Gastroesophageal sphincter (tissue), 4 donors: Measurements from ENCODE around the gene MSMB. TPM values are rescaled to one million over a fixed set of nuclear protein-coding genes. Genes with fewer than 3 reads are reported as not detected.

Source experiments
- ATAC-seq: fragments of 150-250 bp; one replicate; pipeline ENCODE4 v1.9.1; 2016; ENCODE audit warnings: mild to moderate bottlenecking, moderate library complexity
- H3K27ac ChIP-seq, 4 donors: fragments of 200-600 bp; sonication (generic) in 3 of 4; 1 replicate in 3 of 4; 2 replicates in 1 of 4; pipeline ENCODE4 v1.5.1; 2016 to 2019
- H3K27me3 ChIP-seq: fragments of 200-600 bp; sonication (generic); one replicate; pipeline ENCODE4 v1.5.1; 2019
- H3K36me3 ChIP-seq, 2 donors: fragments of 200-600 bp; sonication (generic); one replicate each; pipeline ENCODE4 v1.5.1; 2019; ENCODE audit warnings: control low read depth in 1 of 2
- H3K4me1 ChIP-seq, 3 donors: fragments of 200-600 bp; sonication (generic); 1 replicate in 2 of 3; 2 replicates in 1 of 3; pipeline ENCODE4 v1.5.1; 2016 to 2019; ENCODE audit warnings: control low read depth in 2 of 3
- H3K4me3 ChIP-seq, 2 donors: fragments of 200-600 bp; sonication (generic); one replicate each; pipeline ENCODE4 v1.5.1; 2019; ENCODE audit warnings: mild to moderate bottlenecking in 1 of 2, moderate library complexity in 1 of 2
- H3K9me3 ChIP-seq, 3 donors: fragments of 200-600 bp; sonication (generic); one replicate each; pipeline ENCODE4 v1.5.1; 2017 to 2019; ENCODE audit warnings: control low read depth in 2 of 3
- EP300 ChIP-seq: sonication (generic); formaldehyde crosslinking; IDR thresholded peaks from one replicate; pipeline ENCODE4 v1.6.1; 2017; ENCODE audit warnings: antibody characterized with exemption, mild to moderate bottlenecking
- POLR2A ChIP-seq, 2 donors: fragments of 450-650 bp; IDR thresholded peaks; one replicate each; pipeline ENCODE4 v1.6.1; 2017; ENCODE audit warnings: antibody characterized with exemption in 2 of 2, mild to moderate bottlenecking in 2 of 2, moderate library complexity in 1 of 2
- POLR2AphosphoS5 ChIP-seq: sonication (generic); formaldehyde crosslinking; IDR thresholded peaks from one replicate; pipeline ENCODE4 v1.6.1; 2017; ENCODE audit warnings: antibody characterized with exemption
- WGBS, 2 donors: methylation state at CpG; one replicate each; pipeline ENCODE4 v1.1.5; 2018; ENCODE audit warnings: low coverage in 1 of 2; 5-methylcytosine and 5-hydroxymethylcytosine counted together
- total RNA-seq, 4 donors: library from RNA; depleted of rRNA; stranded (reverse); fragments of >200 nt; gene quantifications; one replicate each; pipeline ENCODE4 v1.1.0, GENCODE V29; 2016
- TF ChIP-seq, protein P1 (sequence below), 4 experiments: fragments of 200-600 bp in 2 of 4; fragments of 450-650 bp in 2 of 4; sonication (generic) in 1 of 4; IDR thresholded peaks; one replicate each; pipeline ENCODE4 v1.5.1; 2017 to 2019; ENCODE audit warnings: antibody characterized with exemption in 4 of 4, mild to moderate bottlenecking in 2 of 4, moderate library complexity in 2 of 4

MSMB gene
- total RNA-seq, 4 donors from 2014 or later = 5.7 TPM; not detected in 3

DNA sequence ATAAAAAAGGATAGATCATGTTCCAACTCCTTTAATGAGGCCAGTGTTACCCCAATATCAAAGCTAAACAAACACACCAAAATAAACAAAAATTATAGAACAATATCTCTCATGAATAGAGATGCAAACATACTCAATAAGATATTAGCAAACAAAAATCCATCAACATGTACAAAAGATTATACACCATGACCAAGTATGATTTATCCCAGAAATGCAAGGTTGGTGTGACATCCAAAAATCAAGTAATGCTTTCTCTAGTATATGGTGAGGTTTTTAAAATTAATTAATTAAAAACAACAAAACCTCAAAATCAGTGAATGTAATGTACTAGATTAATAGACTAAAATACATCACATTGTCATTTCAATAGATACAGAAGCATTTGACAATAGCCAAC lies 11.0 kb upstream of the MSMB start:
- peaks cover 0 to 10% (median 0%) of the 10 kb centered on the region in 3 donors for H3K9me3 ChIP-seq
- H3K27me3 ChIP-seq = no peaks in the 10 kb centered on the region
- no peak for ATAC-seq
- no peak overlapping the region for H3K27ac ChIP-seq
- no peaks in the 10 kb centered on the region for H3K36me3 ChIP-seq
- TF ChIP-seq EP300 = no peak
- TF ChIP-seq, protein P1, sequence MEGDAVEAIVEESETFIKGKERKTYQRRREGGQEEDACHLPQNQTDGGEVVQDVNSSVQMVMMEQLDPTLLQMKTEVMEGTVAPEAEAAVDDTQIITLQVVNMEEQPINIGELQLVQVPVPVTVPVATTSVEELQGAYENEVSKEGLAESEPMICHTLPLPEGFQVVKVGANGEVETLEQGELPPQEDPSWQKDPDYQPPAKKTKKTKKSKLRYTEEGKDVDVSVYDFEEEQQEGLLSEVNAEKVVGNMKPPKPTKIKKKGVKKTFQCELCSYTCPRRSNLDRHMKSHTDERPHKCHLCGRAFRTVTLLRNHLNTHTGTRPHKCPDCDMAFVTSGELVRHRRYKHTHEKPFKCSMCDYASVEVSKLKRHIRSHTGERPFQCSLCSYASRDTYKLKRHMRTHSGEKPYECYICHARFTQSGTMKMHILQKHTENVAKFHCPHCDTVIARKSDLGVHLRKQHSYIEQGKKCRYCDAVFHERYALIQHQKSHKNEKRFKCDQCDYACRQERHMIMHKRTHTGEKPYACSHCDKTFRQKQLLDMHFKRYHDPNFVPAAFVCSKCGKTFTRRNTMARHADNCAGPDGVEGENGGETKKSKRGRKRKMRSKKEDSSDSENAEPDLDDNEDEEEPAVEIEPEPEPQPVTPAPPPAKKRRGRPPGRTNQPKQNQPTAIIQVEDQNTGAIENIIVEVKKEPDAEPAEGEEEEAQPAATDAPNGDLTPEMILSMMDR (IDR thresholded peaks at IDR 0.05) = no peak
- TF ChIP-seq POLR2A (IDR thresholded peaks at IDR 0.05) = no peak
- no peak for TF ChIP-seq POLR2AphosphoS5
- H3K4me1 ChIP-seq = no peaks in the 10 kb centered on the region
- no peak overlapping the region for H3K4me3 ChIP-seq

DNA sequence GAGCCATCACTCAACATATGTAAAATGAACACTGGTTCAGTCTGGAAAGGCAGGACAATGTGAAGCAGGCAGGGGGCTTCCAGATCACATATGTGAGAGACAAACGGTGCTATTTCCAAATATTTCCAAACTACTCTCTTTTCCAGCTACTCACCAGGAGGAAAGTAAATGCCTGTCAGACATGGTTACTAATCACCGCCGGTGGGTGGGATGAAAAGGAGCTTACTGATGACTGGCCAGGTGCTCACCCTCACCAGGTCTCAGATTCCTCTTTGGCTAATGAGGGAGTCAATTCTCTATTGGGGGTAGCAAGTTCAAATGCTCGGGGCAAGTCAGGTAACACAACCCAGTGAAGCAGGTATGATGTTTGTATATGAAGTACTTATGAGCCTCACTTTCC lies 9.7 kb upstream of the MSMB start:
- no peaks in the 10 kb centered on the region for H3K27me3 ChIP-seq
- no peak overlapping the region for H3K27ac ChIP-seq
- no peak for ATAC-seq
- H3K9me3 ChIP-seq = peaks cover 0 to 10% (median 0%) of the 10 kb centered on the region in 3 donors
- H3K36me3 ChIP-seq = no peaks in the 10 kb centered on the region
- WGBS, 2 donors = 45 to 100% methylated on average over 1 to 2 of the region's 4 CpGs
- H3K4me1 ChIP-seq = no peaks in the 10 kb centered on the region
- TF ChIP-seq POLR2AphosphoS5 = no peak
- TF ChIP-seq EP300 = no peak
- no peak for TF ChIP-seq POLR2A (IDR thresholded peaks at IDR 0.05)
- TF ChIP-seq, protein P1 (IDR thresholded peaks at IDR 0.05) = no peak
- H3K4me3 ChIP-seq = no peak overlapping the region

DNA sequence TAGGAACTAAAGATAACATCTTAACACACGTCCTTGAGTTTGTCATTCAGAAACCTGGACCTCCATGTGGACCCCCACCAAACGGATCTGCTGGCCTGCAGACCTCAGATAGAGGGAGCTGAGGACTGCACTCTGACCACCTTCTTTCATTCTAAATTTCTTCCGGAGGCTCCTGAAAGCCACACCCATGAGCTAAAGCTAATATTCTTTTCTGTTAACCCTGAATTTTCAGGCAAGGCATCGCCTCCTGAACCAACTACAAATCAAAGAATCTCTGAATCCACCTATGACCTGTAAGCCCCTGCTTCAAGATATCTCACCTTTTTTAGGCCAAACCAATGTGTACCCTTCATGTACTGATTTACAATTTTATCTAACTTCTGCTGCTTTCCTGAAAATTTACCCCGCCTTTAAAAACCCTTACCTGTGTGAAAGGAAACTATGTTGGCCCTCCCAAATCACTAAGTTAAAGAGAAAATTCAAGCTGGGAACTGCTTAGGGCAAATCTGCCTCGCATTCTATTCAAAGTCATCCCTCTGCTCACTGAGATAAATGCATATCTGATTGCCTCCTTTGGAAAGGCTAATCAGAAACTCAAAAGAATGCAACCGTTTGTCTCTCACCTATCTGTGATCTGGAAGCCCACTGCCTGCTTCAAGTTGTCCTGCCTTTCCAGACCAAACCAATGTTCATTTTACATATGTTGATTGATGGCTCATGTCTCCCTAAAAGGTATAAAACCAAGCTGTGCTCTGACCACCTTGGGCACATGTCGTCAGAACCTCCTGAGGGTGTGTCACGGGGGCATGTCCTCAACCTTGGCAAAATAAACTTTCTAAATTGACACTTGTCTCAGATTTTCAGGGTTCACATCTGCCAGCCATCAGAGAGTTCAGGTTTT lies 7.7 kb upstream of the MSMB start:
- Histone ChIP-seq H3K27ac (no peak overlapping the region), H3K4me3 (no peak overlapping the region), H3K4me1 (no peaks in the 10 kb centered on the region), H3K36me3 (no peaks in the 10 kb centered on the region), H3K9me3 (peaks cover 0 to 10% (median 0%) of the 10 kb centered on the region in 3 donors), H3K27me3 (peaks cover 7% of the 10 kb centered on the region)
- ATAC-seq = no peak
- TF ChIP-seq, protein P1 (IDR thresholded peaks at IDR 0.05) = no peak
- TF ChIP-seq POLR2A (IDR thresholded peaks at IDR 0.05) (no peak), POLR2AphosphoS5 (no peak), EP300 (no peak)
- WGBS, 2 donors = 40 to 42% methylated on average over 7 to 8 of the region's 9 CpGs

DNA sequence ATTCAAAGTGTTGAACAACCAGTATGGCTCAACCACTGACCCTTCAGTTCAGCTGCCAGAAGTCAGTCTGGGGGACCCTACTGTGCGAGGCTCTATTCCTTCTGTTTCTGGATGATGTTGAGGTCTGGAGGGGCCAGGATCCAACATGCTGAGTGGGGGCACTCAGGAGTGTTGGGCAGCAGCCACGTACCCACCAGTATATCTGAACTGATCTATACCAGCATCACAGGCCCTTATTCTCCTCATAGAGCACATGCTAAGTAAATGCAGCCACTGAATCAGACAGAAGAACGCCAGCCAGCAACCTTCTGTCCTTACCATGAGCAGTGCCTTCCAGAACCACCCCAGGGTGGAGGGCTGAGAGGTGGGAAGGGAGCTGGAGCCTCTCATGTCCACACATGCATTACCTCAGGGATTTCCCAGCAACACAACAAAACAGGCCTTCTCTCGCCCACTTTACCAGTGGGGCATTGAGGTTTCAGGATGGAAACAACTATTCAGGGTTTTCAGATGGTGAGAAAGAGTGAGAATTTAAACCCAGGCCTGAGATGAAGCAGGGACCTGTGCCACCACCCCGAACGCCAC lies 6.8 kb upstream of the MSMB start:
- peaks cover 0 to 7% (median 0%) of the 10 kb centered on the region in 3 donors for H3K9me3 ChIP-seq
- peaks cover 15% of the 10 kb centered on the region for H3K27me3 ChIP-seq
- no peaks in the 10 kb centered on the region for H3K36me3 ChIP-seq
- ATAC-seq = no peak
- no peak for TF ChIP-seq EP300
- TF ChIP-seq POLR2AphosphoS5 = no peak
- TF ChIP-seq, protein P1 (IDR thresholded peaks at IDR 0.05) = no peak
- no peak for TF ChIP-seq POLR2A (IDR thresholded peaks at IDR 0.05)
- H3K4me1 ChIP-seq = no peaks in the 10 kb centered on the region
- H3K27ac ChIP-seq = no peak overlapping the region
- 75 to 89% methylated on average over 2 to 4 of the region's 6 CpGs for WGBS, 2 donors
- H3K4me3 ChIP-seq = no peak overlapping the region
